Ovary (tissue), 9 donors: Measurements from ENCODE around the gene ATXN1. TPM values are rescaled to one million over a fixed set of nuclear protein-coding genes. Genes with fewer than 3 reads are reported as not detected.

Experiments used
- DNase-seq, 5 donors: peaks; one replicate each; pipeline ENCODE4 v3.0.0-alpha.2; 2019 to 2020
- H3K27ac ChIP-seq, 2 donors: fragments of 200-600 bp; one replicate each; pipeline versions ENCODE4 v1.5.1 to v1.8.0; 2019 to 2022
- H3K27me3 ChIP-seq: fragments of 200-600 bp; one replicate; pipeline ENCODE4 v1.8.0; 2022
- H3K36me3 ChIP-seq: fragments of 200-600 bp; sonication (generic); one replicate; pipeline ENCODE4 v1.5.1; 2019
- H3K4me1 ChIP-seq: one replicate; pipeline ENCODE4 v1.8.1; 2013; ENCODE audit warnings: mild to moderate bottlenecking, moderate library complexity; ENCODE audit not compliant: insufficient read depth
- H3K4me3 ChIP-seq: fragments of 200-600 bp; sonication (generic); one replicate; pipeline ENCODE4 v1.5.1; 2017
- H3K9me3 ChIP-seq, 2 donors: fragments of 200-600 bp in 1 of 2; sonication (generic) in 1 of 2; one replicate each; pipeline versions ENCODE4 v1.5.1 to v1.8.1; 2013 to 2019; ENCODE audit warnings: mild to moderate bottlenecking in 1 of 2, moderate library complexity in 1 of 2
- CTCF ChIP-seq, 3 donors: fragments of 450-650 bp in 2 of 3; fragments of 200-600 bp in 1 of 3; IDR thresholded peaks; one replicate each; pipeline versions ENCODE4 v1.5.1 to v1.8.0; 2016 to 2022; ENCODE audit warnings: antibody characterized with exemption in 3 of 3, mild to moderate bottlenecking in 1 of 3
- EP300 ChIP-seq: sonication (generic); formaldehyde crosslinking; IDR thresholded peaks from one replicate; pipeline ENCODE4 v1.6.1; 2017; ENCODE audit warnings: antibody characterized with exemption
- POLR2A ChIP-seq: fragments of 450-650 bp; IDR thresholded peaks from one replicate; pipeline ENCODE4 v1.6.1; 2017; ENCODE audit warnings: antibody characterized with exemption, mild to moderate bottlenecking, moderate library complexity
- WGBS, 3 donors: extraction: QIAGEN DNeasy Blood & Tissue Kit in 1 of 3; methylation state at CpG; one replicate each; pipeline versions ENCODE4 v1.1.5 to v1.1.7; 2013 to 2017; 5-methylcytosine and 5-hydroxymethylcytosine counted together
- intact Hi-C, 4 donors: fragments of 100-400 bp; cut with DNase I; formaldehyde crosslinking; loops; one replicate each; pipeline versions ENCODE4 v1.11.0 to v1.15.1; 2022 to 2023
- polyA plus RNA-seq, 2 donors: library from polyadenylated mRNA; stranded (reverse); fragments of 200-250 nt in 1 of 2; fragments of 350-450 nt in 1 of 2; fragmentation: Illumina TruSeq in 1 of 2; extraction: RNeasy Lipid Tissue Mini Kit (QIAGEN cat#74804) in 1 of 2; gene quantifications; one replicate each; pipeline ENCODE4 v1.2.3, GENCODE V29; 2013 to 2014
- total RNA-seq, 7 donors: library from RNA; depleted of rRNA in 2 of 7; stranded (reverse); fragments of >200 nt in 2 of 7; fragmentation: NEBNext Ultra II Directional in 3 of 7; extraction: Animal tissue kit (Norgen Biotek cat#: 25700) in 3 of 7; gene quantifications; one replicate each; pipeline versions ENCODE4 v1.1.0 to v1.2.4, GENCODE V29; 2016 to 2023
- donor health status: DM: no; HTN: no; CAD: no; lungs with moderate emphysema.
- donor health status: DM: no; HTN: no; CAD: no.
- donor health status: Bipolar disorder and iron deficiency.
- donor health status: DM: yes; HTN: yes; CAD: no.
- donor health status: DM: no; HTN: no; CAD: no.
- donor health status: DM: yes; HTN: yes; CAD: no.

ATXN1 gene
- total and polyA plus RNA-seq, 9 donors = 7.3 to 38.2 (median 30.4) TPM

- Histone ChIP-seq H3K4me3 (no peak overlapping the region), H3K27me3 (no peaks in the 10 kb centered on the region), H3K4me1 (no peaks in the 10 kb centered on the region), H3K9me3 (no peaks in the 10 kb centered on the region), H3K36me3 (no peaks in the 10 kb centered on the region), H3K27ac (no peak overlapping the region)
- intact Hi-C loops = no loop called here
- WGBS, 3 donors = 72 to 80% (median 72%) methylated on average over 3 of the region's 3 CpGs
- TF ChIP-seq POLR2A (no peak), CTCF (IDR thresholded peaks at IDR 0.05) (no peak), EP300 (no peak)
- no peak for DNase-seq
Measured at GRCh38 chr6:16555550-16555949, 205.7 kb downstream of the ATXN1 start.

GRCh38 chr6:16553531-16553930 is 207.7 kb downstream of the ATXN1 start:
- no peak for DNase-seq
- H3K4me1 ChIP-seq = no peaks in the 10 kb centered on the region
- TF ChIP-seq POLR2A (no peak), CTCF (IDR thresholded peaks at IDR 0.05) (no peak), EP300 (no peak)
- no peaks in the 10 kb centered on the region for H3K36me3 ChIP-seq
- H3K9me3 ChIP-seq = no peaks in the 10 kb centered on the region
- intact Hi-C loops = no loop called here
- no peak overlapping the region for H3K27ac ChIP-seq
- no peaks in the 10 kb centered on the region for H3K27me3 ChIP-seq
- 94 to 100% (median 99%) methylated on average over 3 of the region's 3 CpGs for WGBS, 3 donors
- no peak overlapping the region for H3K4me3 ChIP-seq

GRCh38 chr6:16551466-16551865 is 209.8 kb downstream of the ATXN1 start:
- TF ChIP-seq CTCF (IDR thresholded peaks at IDR 0.05) (no peak), EP300 (no peak), POLR2A (no peak)
- H3K4me3 ChIP-seq = no peak overlapping the region
- no peak for DNase-seq
- no peaks in the 10 kb centered on the region for H3K36me3 ChIP-seq
- H3K4me1 ChIP-seq = no peaks in the 10 kb centered on the region
- H3K9me3 ChIP-seq = no peaks in the 10 kb centered on the region
- no peaks in the 10 kb centered on the region for H3K27me3 ChIP-seq
- no peak overlapping the region for H3K27ac ChIP-seq
- intact Hi-C loops = no loop called here
- WGBS, 3 donors = 84 to 92% (median 91%) methylated on average over 6 of the region's 6 CpGs

GRCh38 chr6:16548121-16548520 is 213.1 kb downstream of the ATXN1 start:
- TF ChIP-seq POLR2A (no peak), CTCF (IDR thresholded peaks at IDR 0.05) (no peak), EP300 (no peak)
- H3K4me3 ChIP-seq = no peak overlapping the region
- DNase-seq = no peak
- 42 to 68% (median 54%) methylated on average over 2 of the region's 2 CpGs for WGBS, 3 donors
- H3K27me3 ChIP-seq = no peaks in the 10 kb centered on the region
- H3K9me3 ChIP-seq = no peaks in the 10 kb centered on the region
- no peaks in the 10 kb centered on the region for H3K4me1 ChIP-seq
- intact Hi-C loops = no loop called here
- H3K36me3 ChIP-seq = no peaks in the 10 kb centered on the region
- no peak overlapping the region for H3K27ac ChIP-seq

- H3K27me3 ChIP-seq = no peaks in the 10 kb centered on the region
- H3K27ac ChIP-seq = no peak overlapping the region
- H3K36me3 ChIP-seq = no peaks in the 10 kb centered on the region
- no peak for DNase-seq
- H3K4me3 ChIP-seq = no peak overlapping the region
- whole genome bisulfite sequencing, 3 donors = 91 to 93% (median 92%) methylated on average over 4 of the region's 4 CpGs
- intact Hi-C loops = no loop called here
- TF ChIP-seq EP300 = no peak
- no peak for TF ChIP-seq POLR2A
- TF ChIP-seq CTCF (IDR thresholded peaks at IDR 0.05) = no peak
- no peaks in the 10 kb centered on the region for H3K9me3 ChIP-seq
- H3K4me1 ChIP-seq = no peaks in the 10 kb centered on the region
Measured at GRCh38 chr6:16547587-16547986, 213.7 kb downstream of the ATXN1 start.
